Natural killer cell treated with Interleukin-12 subunit alpha and Interleukin-12 subunit beta and Interleukin-15 and Interleukin-18, amount 100 ng/mL, for 72 hours (primary cell): ENCODE data around the gene C1QTNF6. TPM values are rescaled to one million over a fixed set of nuclear protein-coding genes. Genes with fewer than 3 reads are reported as not detected.

Experiments used
- ATAC-seq, 2 donors: fragments of 150-1000 bp; cut with Tn5 transposase in 1 of 2; sonication (Bioruptor Pico), chemical (Tn5 transposase) in 1 of 2; 2 replicates each; pipeline ENCODE4 v1.10.0; 2021
- DNase-seq: peaks from one replicate; pipeline ENCODE4 v3.0.0; 2022; ENCODE audit warnings: low spot score
- H3K27ac Mint-ChIP-seq, 2 donors: 1 replicate in 1 of 2; 2 replicates in 1 of 2; pipeline ENCODE4 v1.8.0; 2022; ENCODE audit warnings: mixed read lengths in 2 of 2, mild to moderate bottlenecking in 1 of 2, moderate library complexity in 1 of 2
- H3K27me3 Mint-ChIP-seq, 2 donors: 1 replicate in 1 of 2; 2 replicates in 1 of 2; pipeline ENCODE4 v1.8.0; 2022; ENCODE audit warnings: mixed read lengths in 2 of 2
- H3K36me3 Mint-ChIP-seq: one replicate; pipeline ENCODE4 v1.8.0; 2022; ENCODE audit warnings: mixed read lengths
- H3K4me1 Mint-ChIP-seq, 2 donors: 1 replicate in 1 of 2; 2 replicates in 1 of 2; pipeline ENCODE4 v1.8.0; 2022; ENCODE audit warnings: low read depth in 2 of 2, mixed read lengths in 2 of 2, mild to moderate bottlenecking in 1 of 2
- H3K4me3 Mint-ChIP-seq: one replicate; pipeline ENCODE4 v1.8.0; 2022; ENCODE audit warnings: mixed read lengths
- H3K9me3 Mint-ChIP-seq: 2 replicates; pipeline ENCODE4 v1.8.0; 2022; ENCODE audit warnings: mixed read lengths
- total RNA-seq, 2 donors: library from RNA; stranded (reverse); gene quantifications; one replicate each; pipeline ENCODE4 v1.2.3, GENCODE V29; 2022

Gene C1QTNF6
- total RNA-seq, 2 donors from 2014 or later: 1.3 to 3.9 TPM

DNA sequence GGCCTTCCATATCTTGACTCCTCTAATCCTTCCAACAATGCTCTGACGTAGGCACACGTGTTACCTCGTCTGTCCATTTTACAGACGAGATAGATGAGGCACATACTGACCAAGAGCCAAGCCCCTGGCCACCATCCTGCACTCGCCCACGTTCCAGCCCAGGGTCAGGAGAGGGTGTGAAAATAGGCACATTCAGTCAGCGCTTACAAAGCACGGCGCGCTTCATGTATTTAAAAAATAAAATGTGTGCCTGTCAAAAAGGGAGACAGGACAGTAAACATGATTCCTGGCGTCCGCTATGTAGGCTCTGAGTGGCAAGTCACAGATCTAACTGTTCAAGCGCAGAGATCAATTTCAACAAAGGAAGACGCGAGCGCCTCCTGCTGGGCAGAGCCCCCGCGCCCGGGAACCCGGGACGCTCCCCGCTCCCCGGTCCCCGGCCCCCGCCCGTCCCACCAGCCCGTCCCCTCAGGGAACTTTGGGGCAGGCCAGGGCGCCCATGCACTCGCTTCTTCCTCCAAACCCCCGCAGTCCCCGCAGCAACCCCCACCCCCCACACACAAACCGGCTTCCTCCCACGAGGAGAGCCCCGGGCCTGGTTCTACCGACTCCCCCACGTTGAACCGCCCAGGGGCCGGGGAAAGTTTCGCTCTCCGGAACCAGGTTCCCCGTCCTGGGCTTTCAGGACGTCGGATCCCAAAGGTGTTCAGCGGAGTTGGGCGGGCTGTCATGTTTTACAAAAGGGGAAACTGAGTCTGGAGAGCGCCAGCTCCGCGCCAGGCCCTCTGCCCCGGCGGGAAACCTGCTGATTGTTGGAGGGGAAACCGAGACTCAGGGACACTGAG lies 10.4 kb upstream of the C1QTNF6 start:
- no peaks in the 10 kb centered on the region for H3K36me3 Mint-ChIP-seq

DNA sequence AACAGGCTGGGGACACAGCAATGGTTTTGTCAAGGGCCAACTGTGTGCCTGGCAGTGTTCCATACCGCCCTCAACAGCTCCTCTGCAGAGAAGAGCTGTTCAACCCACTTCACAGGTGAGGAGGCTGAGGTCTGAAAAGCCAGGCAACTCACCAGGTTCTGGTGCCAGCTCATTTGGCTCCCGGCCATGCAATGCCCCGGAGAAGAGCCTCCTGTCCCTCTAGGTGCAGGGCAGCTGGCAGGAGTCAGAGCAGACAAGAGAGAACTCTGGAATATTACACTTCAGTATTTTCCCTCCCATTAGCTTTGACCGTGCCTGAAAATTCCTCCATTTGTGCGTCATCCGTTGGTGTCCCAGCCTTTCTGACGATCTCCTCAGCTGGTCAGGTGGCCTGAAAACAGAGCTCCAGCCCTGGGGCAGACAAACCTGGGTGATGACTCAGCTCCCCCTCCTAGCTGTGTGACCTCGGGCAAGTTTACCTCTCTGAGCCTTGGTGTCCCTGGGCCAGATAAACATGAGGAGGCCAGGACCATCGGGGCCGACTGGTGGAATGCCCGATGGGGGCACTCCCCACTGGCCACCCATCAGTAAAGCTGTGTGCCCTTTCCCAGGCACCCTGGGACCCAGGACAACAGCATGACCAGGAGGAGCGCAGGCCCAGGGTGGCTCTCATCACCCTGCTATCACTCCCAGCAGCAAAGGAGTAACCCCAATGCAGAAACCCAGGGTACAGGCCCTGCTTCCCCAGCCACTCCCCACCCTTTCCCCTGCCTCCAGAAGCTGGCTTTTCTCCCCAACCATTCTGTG lies 9.6 kb upstream of the C1QTNF6 start:
- Mint-ChIP-seq H3K27ac (peak overlapping the region; percentile 89 to 97), H3K27me3 (no peaks in the 10 kb centered on the region), H3K4me1 (peaks cover 36 to 38% of the 10 kb centered on the region in 2 donors), H3K4me3 (peak overlapping the region; percentile 84), H3K36me3 (no peaks in the 10 kb centered on the region), H3K9me3 (no peaks in the 10 kb centered on the region)
- ATAC-seq: no peak
- DNase-seq: no peak

More for the DNA sequence above, 10.4 kb upstream of the C1QTNF6 start:
- Mint-ChIP-seq H3K9me3 (no peaks in the 10 kb centered on the region), H3K27ac (peak overlapping the region; percentile 89 to 97), H3K4me1 (peaks cover 30 to 31% of the 10 kb centered on the region in 2 donors), H3K27me3 (no peaks in the 10 kb centered on the region), H3K4me3 (peak overlapping the region; percentile 84)
- ATAC-seq (peak; percentile 48 to 58), DNase-seq (peak; percentile 86)

DNA sequence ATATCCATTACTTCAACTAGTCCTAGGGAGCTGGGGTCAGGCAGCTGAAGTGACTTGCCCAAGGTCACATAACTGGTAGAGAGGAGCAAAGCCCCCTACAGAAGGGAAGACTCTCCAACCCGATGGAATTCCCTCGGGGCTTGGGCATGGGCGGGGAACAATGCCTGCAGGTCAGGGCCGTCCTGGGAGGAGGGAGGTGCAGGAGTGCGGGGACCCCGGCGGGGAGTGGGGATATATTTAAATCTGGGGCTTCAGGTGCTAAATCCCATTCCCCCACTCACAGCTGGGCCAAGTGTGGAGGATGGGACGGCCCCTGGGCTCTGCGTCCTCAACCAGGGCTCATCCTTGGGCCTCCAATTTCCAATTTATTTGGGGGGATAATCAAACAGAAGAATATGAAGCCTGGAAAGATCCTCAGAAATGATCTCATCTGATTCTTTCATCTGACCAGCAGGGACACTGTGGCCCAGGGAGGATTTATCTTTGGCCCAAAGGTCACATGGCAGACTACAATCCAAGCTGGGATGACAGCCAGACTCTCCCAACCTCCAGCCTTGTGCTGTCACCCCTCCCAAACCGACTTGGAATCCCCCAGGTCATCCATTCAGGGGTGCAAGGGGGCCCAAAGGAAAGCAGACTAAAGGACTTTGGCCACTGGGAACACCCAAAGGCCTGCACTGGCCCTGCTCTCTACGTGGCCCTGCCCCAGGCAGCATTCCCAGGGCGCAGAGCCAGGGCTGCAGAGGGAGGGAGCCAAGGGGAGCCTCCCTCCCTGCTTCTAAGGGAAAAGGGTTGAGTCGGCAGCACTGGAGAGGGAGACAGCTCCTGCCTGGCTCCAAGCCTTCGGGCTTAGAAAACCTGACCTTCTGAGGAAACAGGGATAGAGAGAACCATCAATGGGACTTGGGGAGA lies 8.7 kb upstream of the C1QTNF6 start:
- ATAC-seq (no peak), DNase-seq (no peak)
- Mint-ChIP-seq H3K4me3 (no peak overlapping the region), H3K9me3 (no peaks in the 10 kb centered on the region), H3K27me3 (no peaks in the 10 kb centered on the region), H3K27ac (peak overlapping the region; percentile 50 to 97), H3K36me3 (no peaks in the 10 kb centered on the region), H3K4me1 (peaks cover 36 to 38% of the 10 kb centered on the region in 2 donors)

DNA sequence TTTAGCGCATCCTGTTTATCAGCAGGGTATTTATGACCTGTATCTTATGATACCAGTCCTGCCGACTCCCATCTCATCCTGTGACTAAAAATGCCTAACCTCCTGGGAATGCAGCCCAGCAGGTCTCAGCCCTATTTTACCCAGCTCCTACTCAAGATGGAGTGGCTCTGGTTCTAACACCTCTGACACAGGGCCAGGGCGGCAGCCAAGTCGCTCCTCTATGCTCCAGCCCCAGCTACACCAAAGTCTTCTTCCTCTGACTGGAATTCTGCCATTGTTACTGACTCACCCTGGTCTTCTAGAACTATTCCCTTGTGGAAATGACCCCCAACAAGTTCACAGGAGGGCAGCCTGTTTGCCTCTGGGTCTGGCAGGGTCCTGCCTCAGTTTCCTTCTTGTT lies 7.9 kb upstream of the C1QTNF6 start:
- H3K4me3 Mint-ChIP-seq: no peak overlapping the region
- H3K36me3 Mint-ChIP-seq: no peaks in the 10 kb centered on the region
- H3K27me3 Mint-ChIP-seq: no peaks in the 10 kb centered on the region
- H3K9me3 Mint-ChIP-seq: no peaks in the 10 kb centered on the region
- H3K27ac Mint-ChIP-seq: peak overlapping the region; percentile 50 to 97
- peaks cover 36 to 38% of the 10 kb centered on the region in 2 donors for H3K4me1 Mint-ChIP-seq
- ATAC-seq (no peak), DNase-seq (no peak)

DNA sequence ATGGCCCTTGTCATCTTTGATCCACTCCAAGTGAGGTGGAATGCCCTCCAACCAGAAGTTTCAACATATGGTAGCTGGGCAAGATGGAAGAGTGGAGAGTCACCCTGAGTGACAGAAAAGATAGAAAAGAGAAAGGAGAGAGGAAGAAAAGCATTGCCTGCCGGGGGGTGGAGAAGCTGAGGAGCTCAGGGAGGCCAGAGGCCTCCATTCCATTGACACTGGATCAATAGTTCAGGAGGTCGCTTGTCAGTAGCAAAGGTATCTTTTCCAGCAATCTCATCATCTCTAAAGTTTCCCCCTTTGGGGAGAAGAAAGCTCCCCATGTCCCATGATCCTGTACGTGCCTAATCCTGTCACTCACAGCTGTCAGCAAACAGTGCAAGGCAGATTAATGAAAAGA lies 6.7 kb upstream of the C1QTNF6 start:
- no peaks in the 10 kb centered on the region for H3K36me3 Mint-ChIP-seq
- ATAC-seq (no peak), DNase-seq (no peak)
- H3K4me1 Mint-ChIP-seq: peaks cover 32 to 37% of the 10 kb centered on the region in 2 donors
- H3K27me3 Mint-ChIP-seq: no peaks in the 10 kb centered on the region
- H3K4me3 Mint-ChIP-seq: no peak overlapping the region
- H3K27ac Mint-ChIP-seq: peak overlapping the region; percentile 51 to 97
- no peaks in the 10 kb centered on the region for H3K9me3 Mint-ChIP-seq

DNA sequence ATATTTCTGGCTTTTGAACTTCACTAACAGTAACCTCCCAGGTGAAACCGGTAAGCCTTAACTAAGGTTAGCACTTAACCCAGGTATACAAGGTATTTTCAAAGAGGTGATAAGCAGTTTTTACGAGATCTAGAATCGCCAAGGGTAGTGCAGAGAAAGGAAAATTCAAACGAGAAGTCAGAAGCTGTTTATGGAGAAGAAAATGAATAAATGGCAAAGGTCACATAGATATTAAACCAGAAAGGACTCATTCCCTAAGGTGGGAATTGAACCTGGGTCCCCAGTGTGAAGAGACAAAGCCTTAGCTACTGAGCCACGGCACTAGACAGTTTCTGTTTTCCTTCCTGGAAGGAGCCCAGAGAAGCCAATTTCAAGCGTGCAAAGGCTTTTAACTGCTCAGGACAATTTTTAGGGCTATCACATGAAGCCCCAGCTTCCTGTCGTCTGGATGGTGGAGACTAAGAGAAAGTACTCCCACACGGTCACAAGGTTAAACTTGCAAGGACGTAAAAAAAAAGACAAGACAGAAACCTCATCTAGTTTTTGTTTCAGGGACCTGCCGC lies 5.7 kb upstream of the C1QTNF6 start:
- ATAC-seq: peak; percentile 41
- Mint-ChIP-seq H3K4me3 (peak overlapping the region; percentile 46), H3K27me3 (no peaks in the 10 kb centered on the region), H3K4me1 (peaks cover 41 to 44% of the 10 kb centered on the region in 2 donors), H3K9me3 (no peaks in the 10 kb centered on the region), H3K27ac (peak overlapping the region; percentile 51 to 97), H3K36me3 (no peaks in the 10 kb centered on the region)
- DNase-seq: peak; percentile 69

DNA sequence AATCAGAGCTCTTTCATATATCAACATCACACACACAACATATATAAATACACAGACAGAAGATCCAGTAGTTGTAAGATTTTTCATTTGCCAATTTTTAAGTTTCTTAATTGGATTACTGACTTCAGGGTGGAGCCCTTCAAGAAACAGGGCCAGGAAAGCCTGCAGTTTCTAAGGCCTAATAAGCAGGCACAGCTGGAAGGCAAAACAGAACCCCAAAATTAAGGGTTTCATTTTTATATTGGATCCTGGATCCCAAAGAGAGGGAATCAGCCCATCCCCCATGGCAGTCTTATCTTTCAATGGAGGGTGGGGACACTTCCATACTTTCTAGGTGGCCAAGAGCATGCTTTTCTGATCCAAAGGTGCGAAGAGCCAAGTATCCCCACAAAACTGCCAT lies 4.7 kb upstream of the C1QTNF6 start:
- Mint-ChIP-seq H3K27me3 (no peaks in the 10 kb centered on the region), H3K27ac (peak overlapping the region; percentile 51 to 97), H3K4me1 (peaks cover 40 to 44% of the 10 kb centered on the region in 2 donors), H3K36me3 (no peaks in the 10 kb centered on the region), H3K9me3 (no peaks in the 10 kb centered on the region), H3K4me3 (peak overlapping the region; percentile 46)
- ATAC-seq (no peak), DNase-seq (no peak)

DNA sequence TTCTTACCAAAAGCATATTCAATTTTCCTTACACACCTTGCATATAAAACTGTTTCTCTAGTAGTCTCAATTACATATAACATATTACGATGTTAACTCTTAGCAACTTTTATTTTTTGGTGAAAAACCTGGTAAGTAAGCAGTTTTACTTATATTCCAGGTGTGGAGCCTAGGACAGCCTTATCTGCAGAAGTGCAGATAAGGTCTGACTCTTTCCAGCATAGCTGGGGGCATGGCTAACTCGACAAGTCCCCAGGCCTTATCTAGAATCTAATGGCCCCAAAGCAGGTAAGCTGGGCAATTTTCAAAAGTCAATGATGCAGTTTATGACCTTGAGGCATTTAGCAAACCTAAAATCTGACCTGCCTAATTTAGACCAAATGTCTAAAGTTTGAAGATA lies 4.2 kb upstream of the C1QTNF6 start:
- peaks cover 40 to 44% of the 10 kb centered on the region in 2 donors for H3K4me1 Mint-ChIP-seq

DNA sequence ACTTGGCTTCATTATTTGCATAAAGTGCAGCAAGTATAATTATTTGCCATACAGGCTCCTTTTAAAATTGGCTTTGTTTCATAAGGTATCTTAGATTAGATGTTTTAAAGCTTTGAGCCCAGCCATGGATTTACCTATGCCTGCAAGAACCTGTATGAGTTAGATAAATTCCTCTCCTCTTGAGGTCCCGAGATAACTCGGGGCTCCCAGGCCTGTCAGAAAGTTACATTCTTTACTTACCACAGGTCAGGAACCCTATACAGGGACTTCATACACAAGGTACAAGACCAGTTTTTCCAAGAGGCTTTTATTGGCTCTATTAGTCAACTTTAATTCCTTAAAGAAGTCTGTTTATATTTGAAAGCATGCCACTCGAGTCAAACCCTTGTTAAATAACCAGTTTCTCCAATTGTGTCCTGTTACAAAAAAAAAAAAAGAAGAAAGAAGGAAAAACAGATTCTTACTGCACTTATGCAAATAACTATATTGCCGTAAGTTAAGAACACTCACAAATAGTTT lies 2.3 kb upstream of the C1QTNF6 start:
- Mint-ChIP-seq H3K36me3 (no peaks in the 10 kb centered on the region), H3K9me3 (no peaks in the 10 kb centered on the region), H3K4me1 (peaks cover 44 to 59% of the 10 kb centered on the region in 2 donors), H3K27me3 (no peaks in the 10 kb centered on the region), H3K4me3 (no peak overlapping the region), H3K27ac (no peak overlapping the region)
- ATAC-seq (no peak), DNase-seq (no peak)

More for the DNA sequence above, 4.2 kb upstream of the C1QTNF6 start:
- Mint-ChIP-seq H3K9me3 (no peaks in the 10 kb centered on the region), H3K27ac (peak overlapping the region in 1 of 2 donors; percentile 97), H3K4me3 (no peak overlapping the region), H3K27me3 (no peaks in the 10 kb centered on the region), H3K36me3 (no peaks in the 10 kb centered on the region)
- DNase-seq (no peak), ATAC-seq (no peak)

DNA sequence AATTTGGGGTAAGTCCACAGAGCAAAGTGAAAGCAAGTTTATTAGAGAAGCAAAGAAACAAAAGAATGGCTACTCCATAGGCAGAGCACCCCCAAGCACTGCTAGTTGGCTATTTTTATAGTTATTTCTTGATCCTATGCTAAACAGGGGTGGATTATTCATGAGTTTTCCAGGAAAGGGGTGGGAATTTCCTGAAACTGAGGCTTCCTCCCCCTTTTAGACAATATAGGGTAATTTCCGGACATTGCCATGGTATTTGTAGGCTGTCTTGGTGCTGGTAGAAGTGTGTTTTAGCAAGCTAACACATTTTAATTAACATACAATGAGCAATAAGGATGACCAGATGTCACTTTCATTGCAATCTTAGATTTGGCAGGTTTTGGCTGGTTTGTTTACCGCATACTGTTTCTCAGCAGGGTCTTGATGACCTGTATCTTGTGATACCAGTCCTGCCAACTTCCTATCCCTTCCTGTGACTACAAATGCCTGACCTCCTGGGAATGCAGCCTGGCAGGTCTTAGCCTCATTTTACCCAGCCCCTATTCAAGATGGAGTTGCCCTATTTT lies 937 bp upstream of the C1QTNF6 start:
- peak overlapping the region; percentile 54 to 74 for H3K27ac Mint-ChIP-seq
- DNase-seq (no peak), ATAC-seq (peak; percentile 25 to 67)
- H3K27me3 Mint-ChIP-seq: no peaks in the 10 kb centered on the region
- H3K4me1 Mint-ChIP-seq: peaks cover 46 to 58% of the 10 kb centered on the region in 2 donors
- no peaks in the 10 kb centered on the region for H3K9me3 Mint-ChIP-seq
- no peaks in the 10 kb centered on the region for H3K36me3 Mint-ChIP-seq
- peak overlapping the region; percentile 34 for H3K4me3 Mint-ChIP-seq

DNA sequence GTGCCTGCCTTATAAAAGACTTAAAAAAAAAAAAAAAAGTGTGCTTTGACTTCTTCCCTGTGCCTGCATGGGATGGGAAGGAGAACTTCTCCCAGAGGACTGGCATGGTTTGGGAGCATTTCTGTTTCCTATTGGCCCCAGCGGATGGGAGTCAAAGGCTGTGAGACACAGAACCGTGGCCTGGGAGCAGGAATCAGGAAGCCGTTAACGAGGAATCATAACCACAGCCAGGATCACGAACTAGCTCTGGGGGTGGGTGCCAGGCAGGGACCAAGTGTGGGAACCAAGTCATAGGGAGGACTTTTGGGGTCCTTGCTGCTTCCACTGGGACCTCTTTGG lies 526 bp downstream of the C1QTNF6 start:
- H3K36me3 Mint-ChIP-seq: no peaks in the 10 kb centered on the region
- no peaks in the 10 kb centered on the region for H3K27me3 Mint-ChIP-seq
- peaks cover 40 to 50% of the 10 kb centered on the region in 2 donors for H3K4me1 Mint-ChIP-seq
- H3K9me3 Mint-ChIP-seq: no peaks in the 10 kb centered on the region
- H3K27ac Mint-ChIP-seq: peak overlapping the region in 1 of 2 donors; percentile 82
- H3K4me3 Mint-ChIP-seq: peak overlapping the region; percentile 6
- DNase-seq (no peak), ATAC-seq (no peak)

DNA sequence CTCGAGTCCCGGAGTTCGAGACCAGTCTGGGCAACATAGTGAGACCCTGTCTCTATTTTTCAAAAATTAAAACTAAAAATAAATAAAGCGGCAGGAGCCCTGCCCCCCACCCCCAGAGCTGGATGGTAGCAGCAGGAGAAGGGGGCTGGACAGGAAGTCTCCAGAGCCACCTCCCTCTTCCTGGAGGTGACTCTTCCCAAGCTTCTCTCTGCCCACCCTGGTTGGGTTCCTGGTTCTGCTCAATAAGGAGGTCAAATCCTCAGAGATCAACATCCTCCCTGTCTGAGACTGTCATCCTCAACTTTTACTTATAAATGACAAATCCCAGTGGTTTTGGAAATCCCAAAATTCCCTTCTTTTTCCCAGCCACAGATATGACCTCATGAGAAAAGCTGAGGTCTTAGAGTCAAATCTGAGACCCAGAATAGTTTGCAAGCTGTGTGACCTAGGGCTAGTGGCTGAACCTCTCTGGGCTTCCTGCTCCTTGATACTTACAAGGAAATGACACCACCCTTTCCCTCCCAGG lies 987 bp downstream of the C1QTNF6 start:
- Mint-ChIP-seq H3K4me1 (peaks cover 40 to 50% of the 10 kb centered on the region in 2 donors), H3K4me3 (no peak overlapping the region)

More for the DNA sequence above, 987 bp downstream of the C1QTNF6 start:
- peak overlapping the region; percentile 80 to 82 for H3K27ac Mint-ChIP-seq
- H3K9me3 Mint-ChIP-seq: no peaks in the 10 kb centered on the region
- H3K27me3 Mint-ChIP-seq: no peaks in the 10 kb centered on the region
- no peaks in the 10 kb centered on the region for H3K36me3 Mint-ChIP-seq
- ATAC-seq (no peak), DNase-seq (no peak)
